ENCODE data around the gene SIM1.
"Not testable (repeated sequence)": the region's sequence is repeated elsewhere in the genome, so short reads cannot be mapped to it uniquely, and the experiment has no call there.

The SIM1 gene

GRCh38 chr6:100417036-100417435 lies 47.7 kb downstream of the SIM1 start:
- DNase-seq, result no peak

- no peak for DNase-seq
These were observed 49.0 kb downstream of the SIM1 start for GRCh38 chr6:100415768-100416167.

GRCh38 chr6:100412872-100413271 lies 51.8 kb downstream of the SIM1 start:
- no peak for DNase-seq

GRCh38 chr6:100404051-100404450 lies 60.7 kb downstream of the SIM1 start:
- DNase-seq, result no peak

- DNase-seq, result no peak
These were observed 71.2 kb downstream of the SIM1 start for GRCh38 chr6:100393493-100393892.

- DNase-seq, result no peak
These were observed 72.3 kb downstream of the SIM1 start for GRCh38 chr6:100392423-100392822.

- no peak for DNase-seq
These were observed 75.7 kb downstream of the SIM1 start for GRCh38 chr6:100388868-100389519.

GRCh38 chr6:100382767-100383195 lies 81.9 kb downstream of the SIM1 start:
- DNase-seq, result no peak

- DNase-seq, result no peak
These were observed 82.7 kb downstream of the SIM1 start for GRCh38 chr6:100382031-100382430.

- DNase-seq, result no peak
These were observed 83.6 kb downstream of the SIM1 start for GRCh38 chr6:100381111-100381510.

- DNase-seq, result no peak
These were observed 85.3 kb downstream of the SIM1 start for GRCh38 chr6:100379386-100379785.

- DNase-seq, result no peak
These were observed 86.1 kb downstream of the SIM1 start for GRCh38 chr6:100378576-100378975.

- DNase-seq, result no peak
These were observed 88.6 kb downstream of the SIM1 start for GRCh38 chr6:100376103-100376502.

GRCh38 chr6:100372326-100373091 lies 92.2 kb downstream of the SIM1 start:
- no peak for DNase-seq

- no peak for DNase-seq
These were observed 93.1 kb downstream of the SIM1 start for GRCh38 chr6:100371591-100371990.

- peak in 1 of 2 experiments; percentile 1 for DNase-seq
These were observed 94.5 kb downstream of the SIM1 start for GRCh38 chr6:100370265-100370664.

GRCh38 chr6:100366419-100366818 lies 98.3 kb downstream of the SIM1 start:
- no peak for DNase-seq

- DNase-seq, result no peak
These were observed 101.1 kb downstream of the SIM1 start for GRCh38 chr6:100363651-100364050.

- not testable (repeated sequence) for DNase-seq
These were observed 109.7 kb downstream of the SIM1 start for GRCh38 chr6:100354736-100355641.

GRCh38 chr6:100353276-100354015 lies 111.3 kb downstream of the SIM1 start:
- DNase-seq, result no peak

GRCh38 chr6:100350139-100350538 lies 114.6 kb downstream of the SIM1 start:
- DNase-seq, result no peak

- no peak for DNase-seq
These were observed 115.4 kb downstream of the SIM1 start for GRCh38 chr6:100349366-100349765.

All from SW 1271 (cell line).